SH-SY5Y (cell line): ENCODE results near the gene CHIT1.
A peak's percentile ranks its signal among the peaks of the same experiment; 100 is the strongest.

Source experiments
- GATA2 ChIP-seq: IDR thresholded peaks from 2 replicates; pipeline ENCODE4 v1.6.1; 2011; ENCODE audit warnings: mild to moderate bottlenecking, low read depth, low read length
- GATA3 ChIP-seq: IDR thresholded peaks from 2 replicates; pipeline ENCODE4 v1.6.1; 2011; ENCODE audit warnings: low read depth, mild to moderate bottlenecking, low read length, moderate library complexity

Gene CHIT1

GRCh38 chr1:203269654-203270020 is 40.2 kb upstream of the CHIT1 start:
- TF ChIP-seq GATA3, result no peak
- no peak for TF ChIP-seq GATA2

GRCh38 chr1:203268901-203269653 is 39.6 kb upstream of the CHIT1 start:
- no peak for TF ChIP-seq GATA3
- peak; percentile 82 for TF ChIP-seq GATA2

- TF ChIP-seq GATA3 (no peak), GATA2 (no peak)
Observed at GRCh38 chr1:203267912-203268311, 38.4 kb upstream of the CHIT1 start.

GRCh38 chr1:203267347-203267846 is 37.9 kb upstream of the CHIT1 start:
- TF ChIP-seq GATA2 (no peak), GATA3 (no peak)

GRCh38 chr1:203265541-203265940 is 36.1 kb upstream of the CHIT1 start:
- no peak for TF ChIP-seq GATA2
- TF ChIP-seq GATA3, result no peak

- TF ChIP-seq GATA2 (no peak), GATA3 (no peak)
Observed at GRCh38 chr1:203264052-203264501, 34.6 kb upstream of the CHIT1 start.

- TF ChIP-seq GATA2, result no peak
- TF ChIP-seq GATA3, result no peak
Observed at GRCh38 chr1:203263496-203263895, 34.0 kb upstream of the CHIT1 start.

GRCh38 chr1:203252678-203253077 is 23.2 kb upstream of the CHIT1 start:
- TF ChIP-seq GATA2 (no peak), GATA3 (no peak)

- no peak for TF ChIP-seq GATA3
- TF ChIP-seq GATA2, result no peak
Observed at GRCh38 chr1:203251466-203251865, 22.0 kb upstream of the CHIT1 start.

- TF ChIP-seq GATA2 (no peak), GATA3 (no peak)
Observed at GRCh38 chr1:203250911-203251310, 21.4 kb upstream of the CHIT1 start.

GRCh38 chr1:203244776-203245175 is 15.3 kb upstream of the CHIT1 start:
- TF ChIP-seq GATA2 (no peak), GATA3 (no peak)

- no peak for TF ChIP-seq GATA2
- no peak for TF ChIP-seq GATA3
Observed at GRCh38 chr1:203239526-203240305, 10.2 kb upstream of the CHIT1 start.

GRCh38 chr1:203239081-203239480 is 9.6 kb upstream of the CHIT1 start:
- TF ChIP-seq GATA2, result no peak
- no peak for TF ChIP-seq GATA3

- TF ChIP-seq GATA2, result no peak
- TF ChIP-seq GATA3, result no peak
Observed at GRCh38 chr1:203238535-203238934, 9.1 kb upstream of the CHIT1 start.

- TF ChIP-seq GATA3, result no peak
- no peak for TF ChIP-seq GATA2
Observed at GRCh38 chr1:203228670-203229069, 803 bp downstream of the CHIT1 start.
